Neural progenitor cell (in vitro differentiated cells): ENCODE measurements around the gene CD44.

Experiments used
- EZH2phosphoT487 ChIP-seq: fragments of 200-600 bp; sonication (generic); IDR thresholded peaks from 2 replicates; pipeline ENCODE4 v1.6.1; 2017; ENCODE audit warnings: antibody characterized with exemption
- TF ChIP-seq, protein P1 (sequence below): fragments of 200-600 bp; sonication (generic); IDR thresholded peaks from 2 replicates; pipeline ENCODE4 v1.5.1; 2017; ENCODE audit warnings: antibody characterized with exemption, mild to moderate bottlenecking

- TF ChIP-seq, protein P1, sequence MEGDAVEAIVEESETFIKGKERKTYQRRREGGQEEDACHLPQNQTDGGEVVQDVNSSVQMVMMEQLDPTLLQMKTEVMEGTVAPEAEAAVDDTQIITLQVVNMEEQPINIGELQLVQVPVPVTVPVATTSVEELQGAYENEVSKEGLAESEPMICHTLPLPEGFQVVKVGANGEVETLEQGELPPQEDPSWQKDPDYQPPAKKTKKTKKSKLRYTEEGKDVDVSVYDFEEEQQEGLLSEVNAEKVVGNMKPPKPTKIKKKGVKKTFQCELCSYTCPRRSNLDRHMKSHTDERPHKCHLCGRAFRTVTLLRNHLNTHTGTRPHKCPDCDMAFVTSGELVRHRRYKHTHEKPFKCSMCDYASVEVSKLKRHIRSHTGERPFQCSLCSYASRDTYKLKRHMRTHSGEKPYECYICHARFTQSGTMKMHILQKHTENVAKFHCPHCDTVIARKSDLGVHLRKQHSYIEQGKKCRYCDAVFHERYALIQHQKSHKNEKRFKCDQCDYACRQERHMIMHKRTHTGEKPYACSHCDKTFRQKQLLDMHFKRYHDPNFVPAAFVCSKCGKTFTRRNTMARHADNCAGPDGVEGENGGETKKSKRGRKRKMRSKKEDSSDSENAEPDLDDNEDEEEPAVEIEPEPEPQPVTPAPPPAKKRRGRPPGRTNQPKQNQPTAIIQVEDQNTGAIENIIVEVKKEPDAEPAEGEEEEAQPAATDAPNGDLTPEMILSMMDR = no peak
- TF ChIP-seq EZH2phosphoT487 = no peak
Observed at GRCh38 chr11:35179466-35180135, 40.6 kb downstream of the CD44 start.
